A204.1 (cell line): Measurements from ENCODE around the gene CD46.

ENCODE experiments used
- FAIRE-seq: peaks from 2 replicates; lab custom pipeline; 2012; peaks lifted over from hg19 to GRCh38; lab: Jason Lieb, UNC

CD46 gene

DNA sequence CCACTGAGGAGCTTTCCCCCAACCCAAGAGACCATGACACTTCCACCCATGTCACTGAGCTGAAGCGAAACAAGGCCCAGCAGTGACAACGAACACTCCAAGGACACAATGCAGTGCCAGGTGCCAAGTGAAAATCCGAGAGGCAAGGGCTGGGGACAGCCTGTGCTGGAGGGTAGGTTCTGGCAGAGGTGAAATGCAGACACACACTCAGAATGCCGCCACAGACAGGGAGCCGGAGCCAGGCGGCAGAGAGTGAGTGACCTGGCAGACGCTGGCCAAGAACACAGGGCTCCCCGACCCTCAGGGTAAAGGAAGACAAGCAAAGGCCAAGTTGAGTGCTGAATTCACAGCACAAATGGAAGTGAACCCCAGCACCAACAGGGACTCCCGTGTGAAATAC, 78.9 kb downstream of the CD46 start:
- FAIRE-seq: no peak

DNA sequence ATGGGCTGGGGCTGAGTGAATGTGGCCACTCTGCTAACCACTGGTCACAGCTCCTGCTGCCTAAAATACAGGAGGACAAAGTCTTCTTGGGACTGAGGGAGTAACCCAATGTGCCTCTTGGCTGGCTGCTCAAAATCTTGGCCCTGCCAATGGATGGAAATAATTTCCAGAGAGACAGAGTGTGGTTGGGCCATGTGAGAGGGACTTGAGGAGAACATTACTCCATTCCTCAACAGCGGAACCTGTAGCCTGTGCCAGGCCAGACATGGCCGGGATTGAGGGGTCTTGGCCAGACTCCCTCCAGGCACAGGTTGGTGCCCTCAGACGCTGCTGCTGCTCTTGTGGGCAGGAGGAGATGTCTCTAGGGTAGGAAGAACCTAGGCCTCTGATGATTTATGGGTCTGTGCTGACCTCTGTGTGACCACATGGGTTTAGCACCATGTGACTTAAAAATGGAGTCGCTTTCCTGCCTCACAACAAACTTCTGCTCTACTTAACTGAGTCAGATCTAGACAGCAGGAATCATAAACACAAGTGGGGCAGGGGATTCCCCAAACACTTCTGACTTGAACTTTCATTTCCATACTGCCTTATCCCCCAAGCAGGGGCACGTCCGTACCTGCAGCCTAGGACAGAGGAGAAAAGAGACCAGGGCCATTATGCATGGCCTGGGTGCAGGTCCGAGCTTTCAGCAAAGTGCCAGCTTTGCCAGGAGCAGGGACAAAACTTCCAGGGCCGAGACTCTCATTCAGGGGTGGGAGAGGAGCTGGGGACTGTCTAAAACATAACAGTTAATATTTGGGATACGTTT, 79.9 kb downstream of the CD46 start:
- FAIRE-seq: no peak

DNA sequence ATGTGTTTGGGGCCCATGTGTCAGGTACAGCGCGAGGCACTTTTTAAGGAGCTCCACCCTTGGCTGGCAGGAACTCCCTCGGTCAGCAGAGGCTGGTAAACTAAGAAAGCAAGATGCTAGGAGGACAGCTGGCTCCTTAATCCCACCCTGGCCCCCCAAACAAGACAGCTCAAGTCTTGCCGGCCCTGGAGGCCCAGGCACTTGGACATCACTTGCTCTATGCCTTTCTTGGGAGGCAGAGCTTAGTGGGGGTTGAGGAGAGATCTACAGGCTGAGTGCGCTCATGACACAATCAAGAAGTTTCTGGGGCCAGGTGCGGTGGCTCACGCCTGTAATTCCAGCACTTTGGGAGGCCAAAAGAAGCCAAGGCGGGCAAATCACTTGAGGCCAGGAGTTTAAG, 80.9 kb downstream of the CD46 start:
- FAIRE-seq: no peak

DNA sequence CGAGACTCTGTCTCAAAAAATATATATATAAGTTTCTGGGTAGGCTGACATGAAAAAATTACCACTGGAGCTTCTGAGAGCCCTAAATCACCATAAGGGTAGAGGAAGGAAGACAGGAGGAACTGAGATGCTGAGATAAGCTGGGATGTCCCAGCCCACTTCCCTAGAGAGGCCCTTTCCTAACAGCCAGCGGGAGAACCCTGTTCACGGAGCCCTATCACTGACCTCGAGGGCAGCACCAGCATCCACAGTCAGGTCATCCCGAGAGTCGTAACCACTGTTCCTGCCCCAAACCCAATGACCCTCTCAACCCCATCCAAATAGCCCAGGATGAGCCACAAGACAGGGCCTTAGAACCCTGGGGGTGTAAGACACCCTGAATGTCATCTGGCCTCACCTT, 81.5 kb downstream of the CD46 start:
- no peak for FAIRE-seq

DNA sequence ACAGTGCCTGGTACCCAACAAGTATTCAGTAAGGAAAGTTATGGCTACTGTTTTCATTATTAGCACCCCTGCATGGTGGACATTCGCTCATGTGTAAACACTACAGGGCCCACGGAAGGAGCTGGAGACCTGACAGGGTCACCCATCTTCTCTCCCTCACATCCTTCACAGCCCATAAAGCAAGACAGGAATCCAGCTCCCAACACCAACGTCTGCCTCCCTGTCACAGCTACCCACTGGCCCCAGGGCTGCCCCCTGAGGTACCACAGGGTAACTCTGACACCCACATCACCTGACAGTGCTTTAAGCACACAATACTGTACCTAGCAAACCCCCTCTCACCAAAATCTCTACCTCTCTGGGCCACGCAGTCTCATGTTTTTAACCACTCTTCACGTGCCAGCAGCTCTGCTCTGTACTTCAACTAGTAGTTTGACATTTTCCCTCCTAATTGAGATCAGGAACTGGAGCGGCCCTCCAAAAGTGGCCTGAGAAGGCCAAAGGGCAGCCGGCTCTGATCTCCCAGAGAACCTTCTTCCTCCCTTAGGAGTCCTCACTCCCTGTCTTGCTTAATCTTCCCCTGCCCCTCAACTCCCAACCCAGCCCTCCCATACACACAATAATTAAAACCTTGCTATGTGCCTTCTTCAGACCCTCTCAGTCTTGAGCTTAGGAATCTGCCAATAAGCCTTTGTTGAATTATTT, 82.3 kb downstream of the CD46 start:
- FAIRE-seq: no peak

DNA sequence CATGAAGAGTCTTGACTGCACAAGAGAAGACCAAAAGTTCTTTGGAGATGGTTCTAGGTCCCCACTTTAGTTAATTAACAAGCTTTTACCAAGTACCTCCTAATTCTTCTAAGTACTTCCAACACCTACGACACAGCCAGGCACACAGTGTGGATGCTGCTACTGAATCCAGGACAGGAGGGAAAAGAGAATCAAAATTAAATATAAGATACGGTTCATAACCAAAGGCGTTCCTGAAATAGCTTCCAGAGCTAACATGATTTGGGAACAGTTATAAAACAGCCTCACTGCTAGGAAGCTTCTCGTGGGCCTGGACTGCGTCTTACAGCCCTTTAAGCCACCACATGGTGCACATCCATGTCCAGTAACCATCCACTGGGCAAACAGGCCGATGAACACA, 84.1 kb downstream of the CD46 start:
- FAIRE-seq: no peak

DNA sequence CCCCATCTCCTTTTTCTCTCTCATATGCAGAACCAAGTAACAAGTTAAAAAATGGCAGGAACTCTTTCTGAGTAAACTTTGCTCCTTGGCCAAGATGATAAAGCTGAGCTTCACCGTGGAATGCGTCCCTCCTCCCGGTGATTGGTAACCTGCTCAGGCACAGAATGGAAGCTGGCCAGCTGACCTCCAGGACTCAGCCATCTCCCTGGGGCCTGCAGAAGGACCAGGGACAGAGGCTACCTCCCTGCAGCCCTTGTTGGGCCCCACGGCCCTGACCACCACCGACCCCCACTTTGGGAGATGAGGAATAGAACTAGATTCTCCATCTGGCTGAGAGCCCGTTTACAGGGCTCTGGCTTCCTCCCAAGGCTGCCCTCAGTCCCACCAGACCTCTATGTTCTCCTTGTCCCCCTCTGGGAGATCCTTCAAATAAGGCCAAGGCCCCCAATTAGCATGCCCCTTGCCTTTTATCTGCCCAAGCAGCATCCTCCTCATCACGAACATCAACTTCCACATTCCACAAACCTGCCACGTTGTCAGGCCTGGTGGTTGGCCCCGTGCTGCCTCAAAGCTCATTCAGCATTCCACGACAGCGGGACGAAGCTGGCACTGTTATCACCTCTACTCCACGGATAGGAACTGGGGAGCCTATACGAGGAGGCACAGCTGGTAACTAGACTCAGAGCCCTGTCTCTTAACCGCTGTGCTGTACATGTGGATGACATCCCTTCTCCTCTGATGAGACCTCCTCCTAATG, 84.9 kb downstream of the CD46 start:
- no peak for FAIRE-seq

DNA sequence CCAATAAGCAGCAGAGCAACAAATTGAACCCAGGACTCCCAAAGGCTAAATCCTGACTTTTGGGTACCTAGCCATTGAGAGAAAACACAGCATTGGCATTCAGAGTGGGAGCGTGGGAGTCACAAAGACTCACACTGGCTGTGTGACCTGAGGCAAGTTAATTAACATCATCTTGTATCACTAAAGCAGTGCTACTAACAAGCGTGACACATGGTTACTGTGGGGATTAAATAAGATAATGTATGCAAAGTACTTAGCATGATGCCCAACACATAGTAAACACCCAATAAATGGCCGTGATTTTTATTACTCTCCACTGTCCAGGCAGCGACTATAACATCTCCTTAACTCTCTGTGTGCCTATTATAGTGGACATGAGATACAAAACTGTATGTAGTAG, 85.8 kb downstream of the CD46 start:
- FAIRE-seq: no peak

DNA sequence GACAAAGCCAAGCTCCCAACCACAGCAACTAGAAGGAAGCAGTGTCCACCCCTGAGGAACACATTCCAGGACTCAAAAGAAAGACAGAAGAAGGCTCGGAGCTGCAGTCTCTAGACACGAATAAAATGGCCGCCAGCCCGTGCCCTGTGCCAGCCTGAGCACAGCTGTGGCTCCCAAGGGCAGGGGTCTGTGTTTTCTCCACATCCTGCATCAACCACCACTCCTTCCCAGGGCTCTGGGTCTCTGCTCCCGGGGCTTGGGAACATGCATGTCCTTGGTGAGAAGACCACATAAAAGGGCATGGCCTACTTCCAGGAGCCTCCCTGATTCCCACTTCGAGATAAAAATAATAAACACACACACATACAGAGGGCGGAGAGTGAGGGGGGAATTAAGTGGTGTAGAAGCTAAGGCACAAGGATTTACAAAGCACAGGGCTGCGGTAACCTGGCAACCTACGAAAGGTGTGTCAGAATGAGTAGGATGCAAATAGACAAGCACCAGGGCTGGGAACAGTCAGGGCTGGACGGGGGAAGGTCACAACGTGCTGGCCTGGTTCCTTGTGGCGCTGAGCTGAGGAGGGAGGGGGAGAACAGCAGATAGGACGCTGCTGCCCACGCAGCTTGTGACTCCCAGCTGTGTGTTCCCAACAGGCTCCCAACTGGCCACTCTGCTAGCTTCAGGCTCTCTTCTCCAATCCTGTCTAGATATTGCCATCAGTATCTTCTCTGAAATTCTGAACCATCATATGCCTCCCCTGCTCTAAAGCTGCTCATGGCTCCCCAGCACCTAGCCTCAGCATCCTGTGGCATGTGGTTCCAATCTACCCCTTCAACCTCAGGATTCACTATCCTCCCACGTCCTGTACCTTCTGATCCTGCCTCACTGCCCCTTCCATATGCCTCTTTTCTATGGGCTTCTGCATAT, 86.6 kb downstream of the CD46 start:
- FAIRE-seq: no peak

DNA sequence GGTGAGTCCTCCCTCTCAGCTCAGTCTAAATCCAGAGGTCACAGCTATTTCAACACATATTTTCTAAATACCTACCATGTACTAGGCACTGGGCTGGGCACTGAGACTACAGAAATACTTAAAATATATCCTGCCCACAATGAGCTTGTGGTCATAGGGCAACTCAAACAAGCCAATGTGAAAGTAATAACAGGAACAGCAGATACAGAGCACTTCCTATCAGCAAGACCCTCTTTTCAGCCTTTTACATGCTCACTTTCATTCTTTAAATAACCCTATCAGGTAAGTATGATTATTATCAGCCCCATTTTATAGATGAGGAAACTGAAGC, 87.2 kb downstream of the CD46 start:
- FAIRE-seq: no peak

DNA sequence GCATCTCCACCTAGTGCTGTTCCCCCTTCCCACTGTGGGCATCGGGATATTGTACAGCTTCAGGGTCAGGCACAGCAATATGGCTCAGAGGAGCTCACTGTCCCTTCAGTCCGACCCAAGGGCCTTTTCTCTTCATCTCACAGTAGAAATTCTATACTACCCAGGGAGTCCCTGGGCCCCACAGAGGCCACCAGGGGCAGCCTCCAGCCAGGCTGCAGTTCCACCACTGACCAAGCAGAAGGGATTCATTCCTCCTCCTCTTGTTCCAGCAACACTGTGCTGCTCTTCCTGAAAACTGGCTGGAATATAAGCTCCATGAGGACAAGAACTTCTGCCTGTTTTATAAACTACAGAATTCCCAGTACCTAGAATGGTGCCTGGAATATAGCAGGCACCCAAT, 88.5 kb downstream of the CD46 start:
- no peak for FAIRE-seq

DNA sequence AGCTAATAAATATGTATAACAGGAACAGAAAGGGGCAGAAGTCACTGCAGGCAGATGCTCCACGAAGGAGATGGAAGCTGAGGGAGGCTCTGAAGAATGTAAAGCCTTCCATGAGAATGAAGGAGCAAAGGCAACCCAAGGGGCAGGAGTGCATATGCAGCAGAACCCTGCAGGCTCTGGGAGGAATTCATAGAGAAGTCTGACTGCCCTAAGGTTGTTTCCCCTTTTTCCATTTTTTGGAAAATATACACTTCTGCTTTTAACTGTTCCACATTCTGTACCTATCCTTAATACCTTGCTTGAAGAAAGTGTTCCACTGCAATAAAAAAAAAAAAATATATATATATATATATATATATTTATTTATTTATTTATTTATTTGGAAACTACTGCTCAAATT, 89.4 kb downstream of the CD46 start:
- FAIRE-seq: no peak

DNA sequence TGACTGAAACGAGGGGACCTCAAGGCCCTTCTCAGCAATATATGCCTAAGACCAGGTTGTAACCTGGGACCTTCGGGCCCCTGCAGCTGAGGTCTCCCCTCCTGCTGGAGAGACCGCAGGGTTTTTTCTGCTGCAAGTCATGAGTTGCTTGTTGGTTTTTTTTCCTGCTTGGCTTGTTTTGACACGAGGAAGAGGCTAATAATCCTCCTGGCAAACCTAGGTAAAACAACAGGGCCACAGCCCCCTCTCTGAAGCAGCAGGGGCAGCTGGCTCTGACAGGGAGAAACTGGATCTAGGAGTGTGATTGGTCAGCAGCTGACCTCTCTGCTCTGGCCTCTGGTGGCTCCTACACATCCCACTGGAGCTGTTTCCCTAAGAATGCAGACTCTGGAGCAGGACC, 90.0 kb downstream of the CD46 start:
- FAIRE-seq: no peak

DNA sequence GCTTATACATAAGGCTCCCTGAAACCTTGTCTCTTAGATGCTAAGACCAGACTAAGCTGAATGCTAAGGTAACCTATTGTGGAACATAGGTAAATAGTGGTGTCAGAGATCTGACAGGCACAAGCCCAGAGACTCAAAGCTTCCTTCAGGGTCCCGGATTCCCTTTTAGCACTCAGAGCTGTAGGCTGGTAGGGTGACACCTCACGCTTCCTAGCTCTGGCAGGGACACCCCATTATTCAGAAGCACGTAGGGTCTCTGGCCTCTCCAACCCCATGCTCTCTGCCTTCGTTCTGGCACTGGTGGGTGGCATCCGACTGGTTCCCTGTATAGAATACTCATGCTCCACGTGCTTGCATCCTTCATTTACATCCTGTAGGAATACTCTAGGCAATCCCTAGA, 90.7 kb downstream of the CD46 start:
- FAIRE-seq: no peak

DNA sequence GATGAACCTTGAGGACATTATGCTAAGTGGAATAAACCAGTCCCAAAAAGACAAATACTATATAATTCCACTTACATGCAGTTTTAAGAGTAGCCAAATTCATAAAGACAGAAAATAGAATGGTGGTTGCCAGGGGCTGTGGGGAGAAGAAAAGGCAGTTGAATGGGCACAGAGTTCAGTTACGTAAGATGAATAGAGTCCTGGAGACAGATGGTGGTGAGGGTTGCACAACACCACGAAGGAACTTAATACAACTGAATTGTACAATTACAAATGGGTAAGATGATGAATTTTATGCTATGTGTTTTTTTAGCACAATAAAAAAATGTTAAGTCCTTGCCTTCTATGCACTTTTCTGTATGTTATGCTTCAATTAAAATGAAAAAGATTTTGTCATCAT, 92.5 kb downstream of the CD46 start:
- FAIRE-seq: no peak
